PC-9 (cell line): Measurements from ENCODE around the gene PRDM16. TPM values are rescaled to one million over a fixed set of nuclear protein-coding genes. Genes with fewer than 3 reads are reported as not detected.

Experiments used
- BruUV-seq: library from RNA; stranded (reverse); fragments of 400-500 nt; replicated peaks from 2 replicates; lab custom pipeline; 2021; lab: Mats Ljungman, UMichigan
- CTCF ChIA-PET: fragments of 300-600 bp; sonication (Branson Sonifier 250); formaldehyde crosslinking; loops from one replicate; lab custom pipeline; 2022; ENCODE audit warnings: antibody characterized with exemption; lab: Charles Lee
- POLR2A ChIA-PET: fragments of 300-600 bp; sonication (Branson Sonifier 250); formaldehyde crosslinking; loops from one replicate; lab custom pipeline; 2022; ENCODE audit warnings: antibody characterized with exemption; ENCODE audit not compliant: unreplicated experiment; lab: Charles Lee
- DNase-seq, 2 experiments: peaks; one replicate each; pipeline versions ENCODE4 v3.0.0 to v3.0.0-alpha.2; 2015 to 2022; ENCODE audit warnings: mixed read lengths in 1 of 2
- H2AFZ ChIP-seq: fragments of 200-600 bp; sonication (generic); 2 replicates; pipeline ENCODE4 v1.8.1; 2017; ENCODE audit warnings: antibody characterized with exemption
- H3F3A ChIP-seq: fragments of 200-600 bp; sonication (generic); 2 replicates; pipeline ENCODE4 v1.8.1; 2017; ENCODE audit warnings: antibody characterized with exemption, mild to moderate bottlenecking, low read depth; ENCODE audit not compliant: insufficient read depth
- H3K27ac ChIP-seq: fragments of 200-600 bp; sonication (generic); 2 replicates; pipeline ENCODE4 v1.6.1; 2016; ENCODE audit warnings: mixed run types
- H3K27me3 ChIP-seq: fragments of 200-600 bp; sonication (generic); 2 replicates; pipeline ENCODE4 v1.6.1; 2016; ENCODE audit warnings: low read depth, mixed run types; ENCODE audit not compliant: insufficient read depth
- H3K36me3 ChIP-seq: fragments of 200-600 bp; sonication (generic); 2 replicates; pipeline ENCODE4 v1.6.1; 2016; ENCODE audit warnings: low read depth, mixed run types
- H3K4me1 ChIP-seq: fragments of 200-600 bp; sonication (generic); replicated peaks from 2 replicates; pipeline ENCODE4 v1.6.1; 2016; ENCODE audit warnings: mixed run types; ENCODE audit not compliant: insufficient read depth
- H3K4me2 ChIP-seq: fragments of 200-600 bp; sonication (generic); 2 replicates; pipeline ENCODE4 v1.6.1; 2017; ENCODE audit warnings: mixed run types
- H3K4me3 ChIP-seq: fragments of 200-600 bp; sonication (generic); 2 replicates; pipeline ENCODE4 v1.6.1; 2016; ENCODE audit warnings: mixed run types
- H3K79me2 ChIP-seq: fragments of 200-600 bp; sonication (generic); 2 replicates; pipeline ENCODE4 v1.6.1; 2017; ENCODE audit warnings: low read depth, mixed run types
- H3K9me2 ChIP-seq: fragments of 200-600 bp; sonication (generic); 2 replicates; pipeline ENCODE4 v1.8.1; 2017; ENCODE audit warnings: mild to moderate bottlenecking; ENCODE audit not compliant: insufficient read depth
- H3K9me3 ChIP-seq: fragments of 200-600 bp; sonication (generic); 2 replicates; pipeline ENCODE4 v1.8.1; 2016; ENCODE audit warnings: low read depth; ENCODE audit not compliant: insufficient read depth
- H4K20me1 ChIP-seq: fragments of 200-600 bp; sonication (generic); 2 replicates; pipeline ENCODE4 v1.8.1; 2017; ENCODE audit not compliant: insufficient read depth
- CTCF ChIP-seq: fragments of 200-600 bp; sonication (generic); conservative IDR thresholded peaks from 2 replicates; pipeline ENCODE4 v1.6.1; 2017; ENCODE audit warnings: mixed run types, antibody characterized with exemption, mild to moderate bottlenecking, moderate library complexity
- EZH2 ChIP-seq: fragments of 200-600 bp; sonication (generic); IDR thresholded peaks from 2 replicates; pipeline ENCODE4 v1.8.0; 2017; ENCODE audit warnings: antibody characterized with exemption, low read depth
- intact Hi-C: fragments of 100-400 bp; cut with micrococcal nuclease; formaldehyde crosslinking; loops from one replicate; pipeline ENCODE4 v1.10.0; 2022; ENCODE audit not compliant: unreplicated experiment
- total RNA-seq: library from RNA; stranded (reverse); gene quantifications from 2 replicates; pipeline ENCODE4 v1.2.3, GENCODE V29; 2021

PRDM16 gene
- total RNA-seq, 1 experiment from 2014 or later = not detected

DNA sequence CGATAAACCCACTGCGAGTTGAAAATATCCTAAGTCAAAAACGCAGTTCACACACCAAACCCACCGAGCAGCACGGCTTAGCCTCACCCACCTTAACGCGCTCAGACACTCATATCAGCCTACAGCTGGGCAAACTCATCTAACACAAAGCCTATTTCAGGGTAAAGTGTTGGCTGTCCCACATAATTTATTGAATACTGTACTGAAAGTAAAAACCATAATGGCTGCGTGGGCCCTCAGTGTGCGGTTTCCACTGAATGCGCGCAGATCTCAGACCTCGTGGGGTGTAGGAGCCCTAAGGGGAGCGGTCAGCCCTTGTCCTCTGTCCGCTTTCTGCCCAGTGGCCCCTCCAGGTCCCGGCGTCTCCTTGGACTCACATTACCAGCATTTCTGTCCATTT is 227.8 kb downstream of the PRDM16 start:
- H3K27me3 ChIP-seq = peaks cover 89% of the 10 kb centered on the region
- no peaks in the 10 kb centered on the region for H4K20me1 ChIP-seq
- H3K4me1 ChIP-seq = 0 out of 2 replicates have a peak, but pooled peaks cover 6% of the 10 kb centered on the region
- no peaks in the 10 kb centered on the region for H3K9me2 ChIP-seq
- DNase-seq = no peak
- H3K79me2 ChIP-seq = no peaks in the 10 kb centered on the region
- no TSS peak for BruUV-seq
- no peak overlapping the region for H3K27ac ChIP-seq
- no peaks in the 10 kb centered on the region for H3F3A ChIP-seq
- no peak overlapping the region for H3K4me3 ChIP-seq
- intact Hi-C loops = no loop called here
- H3K9me3 ChIP-seq = no peaks in the 10 kb centered on the region
- ChIA-PET CTCF (no interaction called here), POLR2A (no interaction called here)
- H3K4me2 ChIP-seq = no peak overlapping the region
- H2AFZ ChIP-seq = no peak overlapping the region
- H3K36me3 ChIP-seq = no peaks in the 10 kb centered on the region
- TF ChIP-seq EZH2 (no peak), CTCF (no peak)

DNA sequence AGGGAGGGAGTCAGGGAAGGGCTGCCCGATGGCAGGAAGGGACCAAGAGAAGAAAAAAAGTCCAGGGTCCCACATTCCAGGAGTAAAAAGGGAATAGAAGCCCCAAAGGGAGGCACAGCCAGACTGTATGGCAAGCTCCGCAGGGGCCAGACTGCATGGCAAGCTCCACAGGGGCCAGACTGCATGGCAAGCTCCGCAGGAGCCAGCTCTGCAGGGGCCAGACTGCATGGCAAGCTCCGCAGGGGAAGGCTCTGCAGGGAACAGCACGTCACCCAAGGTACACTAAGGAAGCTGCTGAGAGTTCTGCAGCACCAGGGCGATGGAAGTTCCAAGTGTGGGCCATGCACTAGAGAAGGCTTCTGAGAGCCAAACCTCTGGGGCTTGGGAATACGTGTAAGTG is 228.8 kb downstream of the PRDM16 start:
- no TSS peak for BruUV-seq
- ChIA-PET CTCF (no interaction called here), POLR2A (no interaction called here)
- 0 out of 2 replicates have a peak, but pooled peaks cover 6% of the 10 kb centered on the region for H3K4me1 ChIP-seq
- H3K36me3 ChIP-seq = no peaks in the 10 kb centered on the region
- no peaks in the 10 kb centered on the region for H4K20me1 ChIP-seq
- H3K9me3 ChIP-seq = no peaks in the 10 kb centered on the region
- no peaks in the 10 kb centered on the region for H3F3A ChIP-seq
- H3K27me3 ChIP-seq = peaks cover 88% of the 10 kb centered on the region
- H3K79me2 ChIP-seq = no peaks in the 10 kb centered on the region
- TF ChIP-seq CTCF (no peak), EZH2 (no peak)
- H3K9me2 ChIP-seq = no peaks in the 10 kb centered on the region
- no peak overlapping the region for H3K27ac ChIP-seq
- intact Hi-C loops = no loop called here
- no peak overlapping the region for H3K4me3 ChIP-seq
- no peak overlapping the region for H3K4me2 ChIP-seq
- H2AFZ ChIP-seq = no peak overlapping the region
- no peak for DNase-seq

DNA sequence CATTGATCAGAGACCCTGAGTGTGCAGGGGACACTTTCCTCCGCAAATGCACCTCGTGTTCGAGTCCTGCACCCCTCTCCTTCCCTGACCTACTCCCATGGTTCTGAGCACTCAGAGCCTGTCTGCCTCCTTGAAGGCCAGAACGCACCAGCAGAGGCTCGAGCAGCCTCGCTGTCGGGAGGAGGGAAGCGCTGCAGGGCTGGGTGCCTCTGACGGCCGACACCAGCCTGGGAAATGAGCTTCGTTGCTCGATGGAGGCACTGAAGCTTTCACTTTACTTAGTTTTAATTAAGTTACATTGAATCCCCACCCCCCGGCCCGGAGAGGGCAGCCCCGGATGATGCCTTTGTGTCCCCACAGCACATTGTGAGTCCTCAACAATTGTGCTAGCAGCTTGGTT is 229.2 kb downstream of the PRDM16 start:
- POLR2A ChIA-PET = interaction anchor here (0.7 kb wide), 1 partner anchor 506 kb away, joined by 3 read pairs; no protein-coding TSS in a partner anchor
- peaks cover 86% of the 10 kb centered on the region for H3K27me3 ChIP-seq
- H3K4me1 ChIP-seq = 0 out of 2 replicates have a peak, but pooled peaks cover 3% of the 10 kb centered on the region
- H3K9me3 ChIP-seq = no peaks in the 10 kb centered on the region
- no peaks in the 10 kb centered on the region for H3K9me2 ChIP-seq
- no peak overlapping the region for H3K4me2 ChIP-seq
- intact Hi-C loops = no loop called here
- no TSS peak for BruUV-seq
- H3K36me3 ChIP-seq = no peaks in the 10 kb centered on the region
- H3K27ac ChIP-seq = no peak overlapping the region
- H2AFZ ChIP-seq = no peak overlapping the region
- no peak for DNase-seq
- H3K79me2 ChIP-seq = no peaks in the 10 kb centered on the region
- no peaks in the 10 kb centered on the region for H3F3A ChIP-seq
- TF ChIP-seq CTCF = no peak
- TF ChIP-seq EZH2 = no peak
- no peak overlapping the region for H3K4me3 ChIP-seq
- CTCF ChIA-PET = no interaction called here
- H4K20me1 ChIP-seq = no peaks in the 10 kb centered on the region
